HL-60 (cell line): ENCODE data around the gene OR1F1.
"Not testable (repeated sequence)": the region's sequence is repeated elsewhere in the genome, so short reads cannot be mapped to it uniquely, and the experiment has no call there.

Experiments
- CTCF ChIP-seq: IDR thresholded peaks from one replicate; pipeline ENCODE4 v1.5.1; 2011; ENCODE audit warnings: low read length, control low read depth, inconsistent platforms; ENCODE audit not compliant: insufficient read depth
- GABPA ChIP-seq: IDR thresholded peaks from 2 replicates; pipeline ENCODE4 v1.6.1; 2012; ENCODE audit warnings: low read depth
- POLR2AphosphoS5 ChIP-seq: IDR thresholded peaks from 2 replicates; pipeline ENCODE4 v1.6.1; 2012; ENCODE audit warnings: low read depth
- REST ChIP-seq: IDR thresholded peaks from 2 replicates; pipeline ENCODE4 v1.6.1; 2012; ENCODE audit warnings: low read depth; ENCODE audit not compliant: insufficient replicate concordance
- SPI1 ChIP-seq: IDR thresholded peaks from 2 replicates; pipeline ENCODE4 v1.6.1; 2012; ENCODE audit warnings: low read depth, mild to moderate bottlenecking, borderline replicate concordance

GRCh38 chr16:3205939-3206338 lies 17.9 kb downstream of the OR1F1 start:
- not testable (repeated sequence) for TF ChIP-seq CTCF, POLR2AphosphoS5, SPI1, REST, GABPA
